ENCODE measurements around the gene CDH23.

GRCh38 chr10:71351628-71352319 lies 44.9 kb upstream of the CDH23 start:
- TF ChIP-seq CTCF (IDR thresholded peaks at IDR 0.05) = no peak
- peak; percentile 68 for TF ChIP-seq POLR2AphosphoS5 (IDR thresholded peaks at IDR 0.05)
